ENCODE results near the gene YBX1. TPM values are rescaled to one million over a fixed set of nuclear protein-coding genes. Genes with fewer than 3 reads are reported as not detected.

YBX1 gene
- total and polyA plus RNA-seq, 2 of the 13 experiments (the other 11 are each of a cell fraction or from before 2014, with no cell fraction given): 339 to 628 TPM

DNA sequence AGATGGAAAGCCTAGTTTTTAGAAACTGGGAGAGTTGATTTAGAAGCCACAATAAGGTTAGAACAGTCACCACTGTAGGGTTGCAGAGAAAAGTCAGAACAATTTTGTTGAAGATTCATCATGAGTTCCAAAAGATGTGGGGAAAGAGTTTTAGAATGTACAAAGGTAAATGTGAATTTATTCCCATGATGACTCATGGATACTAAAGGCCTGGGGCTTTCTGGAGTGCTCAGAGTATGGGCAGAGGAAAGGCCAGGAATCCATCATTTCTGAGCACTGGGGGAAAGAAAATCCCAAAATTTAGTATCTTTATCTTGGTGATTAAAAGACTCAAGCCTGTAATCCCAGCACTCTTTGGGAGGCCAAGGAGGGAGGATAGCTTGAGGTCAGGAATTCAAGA, 17.8 kb downstream of the YBX1 start:
- DNase-seq (ENCODE audit: low spot score) (no peak), FAIRE-seq (no peak), ATAC-seq (no peak)
- intact Hi-C loops (cut with micrococcal nuclease; ENCODE audit: unreplicated experiment) (no loop called here), in situ Hi-C loops (cut with HindIII; ENCODE audit: extremely low pct_ligation_motif_present, low pct_unique_long_range_greater_than_20kb) (no loop called here)
- Histone ChIP-seq H3K27me3 (ENCODE audit: control insufficient read depth in 1 of 2, insufficient read depth in 2 of 2, low read length in 2 of 2) (no peaks in the 10 kb centered on the region), H3K36me3 (replicated peaks in 1 of 2; ENCODE audit: control insufficient read depth in 1 of 2, insufficient read depth in 2 of 2, low read length in 2 of 2) (peaks cover 32 to 91% of the 10 kb centered on the region in 2 experiments), H4K20me1 (ENCODE audit: insufficient read depth, low read length) (peaks cover 8% of the 10 kb centered on the region; the same call in 1 of the 2 replicates), H3K4me1 (ENCODE audit: insufficient read depth, low read length) (no peaks in the 10 kb centered on the region), H3K9me3 (ENCODE audit: low read length) (no peaks in the 10 kb centered on the region), H3K4me2 (ENCODE audit: low read depth, low read length) (no peak overlapping the region), H3K4me3 (replicated peaks in 1 of 3; ENCODE audit: insufficient read depth in 1 of 3, low read depth in 2 of 3, low read length in 3 of 3) (no peak overlapping the region), H2AFZ (ENCODE audit: low read length) (no peak overlapping the region), H3K9ac (ENCODE audit: insufficient read depth, low read depth, low read length) (no peak overlapping the region), H3K79me2 (ENCODE audit: insufficient read depth, low read length) (peaks cover 34% of the 10 kb centered on the region), H3K27ac (ENCODE audit: extremely low read length, insufficient read depth, low read length) (no peak overlapping the region)
- no peak for TF ChIP-seq SIX4 (CRISPR knock-in tag; IDR thresholded peaks at IDR 0.05)
- no peak for TF ChIP-seq PHF20 (CRISPR knock-in tag; IDR thresholded peaks at IDR 0.05)
- TF ChIP-seq, protein P1, sequence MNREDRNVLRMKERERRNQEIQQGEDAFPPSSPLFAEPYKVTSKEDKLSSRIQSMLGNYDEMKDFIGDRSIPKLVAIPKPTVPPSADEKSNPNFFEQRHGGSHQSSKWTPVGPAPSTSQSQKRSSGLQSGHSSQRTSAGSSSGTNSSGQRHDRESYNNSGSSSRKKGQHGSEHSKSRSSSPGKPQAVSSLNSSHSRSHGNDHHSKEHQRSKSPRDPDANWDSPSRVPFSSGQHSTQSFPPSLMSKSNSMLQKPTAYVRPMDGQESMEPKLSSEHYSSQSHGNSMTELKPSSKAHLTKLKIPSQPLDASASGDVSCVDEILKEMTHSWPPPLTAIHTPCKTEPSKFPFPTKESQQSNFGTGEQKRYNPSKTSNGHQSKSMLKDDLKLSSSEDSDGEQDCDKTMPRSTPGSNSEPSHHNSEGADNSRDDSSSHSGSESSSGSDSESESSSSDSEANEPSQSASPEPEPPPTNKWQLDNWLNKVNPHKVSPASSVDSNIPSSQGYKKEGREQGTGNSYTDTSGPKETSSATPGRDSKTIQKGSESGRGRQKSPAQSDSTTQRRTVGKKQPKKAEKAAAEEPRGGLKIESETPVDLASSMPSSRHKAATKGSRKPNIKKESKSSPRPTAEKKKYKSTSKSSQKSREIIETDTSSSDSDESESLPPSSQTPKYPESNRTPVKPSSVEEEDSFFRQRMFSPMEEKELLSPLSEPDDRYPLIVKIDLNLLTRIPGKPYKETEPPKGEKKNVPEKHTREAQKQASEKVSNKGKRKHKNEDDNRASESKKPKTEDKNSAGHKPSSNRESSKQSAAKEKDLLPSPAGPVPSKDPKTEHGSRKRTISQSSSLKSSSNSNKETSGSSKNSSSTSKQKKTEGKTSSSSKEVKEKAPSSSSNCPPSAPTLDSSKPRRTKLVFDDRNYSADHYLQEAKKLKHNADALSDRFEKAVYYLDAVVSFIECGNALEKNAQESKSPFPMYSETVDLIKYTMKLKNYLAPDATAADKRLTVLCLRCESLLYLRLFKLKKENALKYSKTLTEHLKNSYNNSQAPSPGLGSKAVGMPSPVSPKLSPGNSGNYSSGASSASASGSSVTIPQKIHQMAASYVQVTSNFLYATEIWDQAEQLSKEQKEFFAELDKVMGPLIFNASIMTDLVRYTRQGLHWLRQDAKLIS (CRISPR knock-in tag; IDR thresholded peaks at IDR 0.05): no peak
- no peak for TF ChIP-seq ZNF33B (CRISPR knock-in tag; IDR thresholded peaks at IDR 0.05)
- no peak for TF ChIP-seq ZBTB7A (CRISPR knock-in tag; IDR thresholded peaks at IDR 0.05)
- TF ChIP-seq ARNT (IDR thresholded peaks at IDR 0.05): no peak
- no peak for TF ChIP-seq CHD4 (IDR thresholded peaks at IDR 0.05; ENCODE audit: borderline replicate concordance, low read length)
- TF ChIP-seq, protein P2, sequence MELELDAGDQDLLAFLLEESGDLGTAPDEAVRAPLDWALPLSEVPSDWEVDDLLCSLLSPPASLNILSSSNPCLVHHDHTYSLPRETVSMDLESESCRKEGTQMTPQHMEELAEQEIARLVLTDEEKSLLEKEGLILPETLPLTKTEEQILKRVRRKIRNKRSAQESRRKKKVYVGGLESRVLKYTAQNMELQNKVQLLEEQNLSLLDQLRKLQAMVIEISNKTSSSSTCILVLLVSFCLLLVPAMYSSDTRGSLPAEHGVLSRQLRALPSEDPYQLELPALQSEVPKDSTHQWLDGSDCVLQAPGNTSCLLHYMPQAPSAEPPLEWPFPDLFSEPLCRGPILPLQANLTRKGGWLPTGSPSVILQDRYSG (CRISPR knock-in tag; IDR thresholded peaks at IDR 0.05): no peak
- TF ChIP-seq, protein P3, sequence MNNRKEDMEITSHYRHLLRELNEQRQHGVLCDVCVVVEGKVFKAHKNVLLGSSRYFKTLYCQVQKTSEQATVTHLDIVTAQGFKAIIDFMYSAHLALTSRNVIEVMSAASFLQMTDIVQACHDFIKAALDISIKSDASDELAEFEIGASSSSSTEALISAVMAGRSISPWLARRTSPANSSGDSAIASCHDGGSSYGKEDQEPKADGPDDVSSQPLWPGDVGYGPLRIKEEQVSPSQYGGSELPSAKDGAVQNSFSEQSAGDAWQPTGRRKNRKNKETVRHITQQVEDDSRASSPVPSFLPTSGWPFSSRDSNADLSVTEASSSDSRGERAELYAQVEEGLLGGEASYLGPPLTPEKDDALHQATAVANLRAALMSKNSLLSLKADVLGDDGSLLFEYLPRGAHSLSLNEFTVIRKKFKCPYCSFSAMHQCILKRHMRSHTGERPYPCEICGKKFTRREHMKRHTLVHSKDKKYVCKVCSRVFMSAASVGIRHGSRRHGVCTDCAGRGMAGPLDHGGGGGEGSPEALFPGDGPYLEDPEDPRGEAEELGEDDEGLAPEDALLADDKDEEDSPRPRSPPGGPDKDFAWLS (CRISPR knock-in tag; IDR thresholded peaks at IDR 0.05; ENCODE audit: borderline replicate concordance): no peak
- no peak for TF ChIP-seq MIXL1 (CRISPR knock-in tag; IDR thresholded peaks at IDR 0.05)
- TF ChIP-seq CENPX (CRISPR knock-in tag; IDR thresholded peaks at IDR 0.05): no peak
- TF ChIP-seq, protein P4, sequence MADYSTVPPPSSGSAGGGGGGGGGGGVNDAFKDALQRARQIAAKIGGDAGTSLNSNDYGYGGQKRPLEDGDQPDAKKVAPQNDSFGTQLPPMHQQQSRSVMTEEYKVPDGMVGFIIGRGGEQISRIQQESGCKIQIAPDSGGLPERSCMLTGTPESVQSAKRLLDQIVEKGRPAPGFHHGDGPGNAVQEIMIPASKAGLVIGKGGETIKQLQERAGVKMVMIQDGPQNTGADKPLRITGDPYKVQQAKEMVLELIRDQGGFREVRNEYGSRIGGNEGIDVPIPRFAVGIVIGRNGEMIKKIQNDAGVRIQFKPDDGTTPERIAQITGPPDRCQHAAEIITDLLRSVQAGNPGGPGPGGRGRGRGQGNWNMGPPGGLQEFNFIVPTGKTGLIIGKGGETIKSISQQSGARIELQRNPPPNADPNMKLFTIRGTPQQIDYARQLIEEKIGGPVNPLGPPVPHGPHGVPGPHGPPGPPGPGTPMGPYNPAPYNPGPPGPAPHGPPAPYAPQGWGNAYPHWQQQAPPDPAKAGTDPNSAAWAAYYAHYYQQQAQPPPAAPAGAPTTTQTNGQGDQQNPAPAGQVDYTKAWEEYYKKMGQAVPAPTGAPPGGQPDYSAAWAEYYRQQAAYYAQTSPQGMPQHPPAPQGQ (CRISPR knock-in tag; IDR thresholded peaks at IDR 0.05; ENCODE audit: borderline replicate concordance): no peak
- no peak for TF ChIP-seq ZNF672 (CRISPR knock-in tag; IDR thresholded peaks at IDR 0.05)
- no peak for TF ChIP-seq ZNF614 (CRISPR knock-in tag; IDR thresholded peaks at IDR 0.05; ENCODE audit: borderline replicate concordance)
- ChIA-PET POLR2A (no interaction called here), CTCF (ENCODE audit: low intra/inter-chr PET ratio, low total read pairs) (no interaction called here)
- BruUV-seq (replicated peaks): no TSS peak

Data from HepG2 (cell line).